ENCODE results near the gene CCND3. TPM values are rescaled to one million over a fixed set of nuclear protein-coding genes. Genes with fewer than 3 reads are reported as not detected.
A peak's percentile ranks its signal among the peaks of the same experiment; 100 is the strongest.

Gene CCND3
- total RNA-seq, 1 donor from 2014 or later, result 45.4 TPM

GRCh38 chr6:41922154-41922553 is 19.5 kb downstream of the CCND3 start:
- no peak for DNase-seq (ENCODE audit: low read depth)
- peak overlapping the region; percentile 87 for H3K4me3 ChIP-seq (ENCODE audit: low read depth, low read length)
- TF ChIP-seq, protein P1, sequence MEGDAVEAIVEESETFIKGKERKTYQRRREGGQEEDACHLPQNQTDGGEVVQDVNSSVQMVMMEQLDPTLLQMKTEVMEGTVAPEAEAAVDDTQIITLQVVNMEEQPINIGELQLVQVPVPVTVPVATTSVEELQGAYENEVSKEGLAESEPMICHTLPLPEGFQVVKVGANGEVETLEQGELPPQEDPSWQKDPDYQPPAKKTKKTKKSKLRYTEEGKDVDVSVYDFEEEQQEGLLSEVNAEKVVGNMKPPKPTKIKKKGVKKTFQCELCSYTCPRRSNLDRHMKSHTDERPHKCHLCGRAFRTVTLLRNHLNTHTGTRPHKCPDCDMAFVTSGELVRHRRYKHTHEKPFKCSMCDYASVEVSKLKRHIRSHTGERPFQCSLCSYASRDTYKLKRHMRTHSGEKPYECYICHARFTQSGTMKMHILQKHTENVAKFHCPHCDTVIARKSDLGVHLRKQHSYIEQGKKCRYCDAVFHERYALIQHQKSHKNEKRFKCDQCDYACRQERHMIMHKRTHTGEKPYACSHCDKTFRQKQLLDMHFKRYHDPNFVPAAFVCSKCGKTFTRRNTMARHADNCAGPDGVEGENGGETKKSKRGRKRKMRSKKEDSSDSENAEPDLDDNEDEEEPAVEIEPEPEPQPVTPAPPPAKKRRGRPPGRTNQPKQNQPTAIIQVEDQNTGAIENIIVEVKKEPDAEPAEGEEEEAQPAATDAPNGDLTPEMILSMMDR (conservative IDR thresholded peaks at IDR 0.05; ENCODE audit: low read depth, low read length), result no peak

- DNase-seq (ENCODE audit: low read depth), result no peak
- TF ChIP-seq, protein P1 (conservative IDR thresholded peaks at IDR 0.05; ENCODE audit: low read depth, low read length), result no peak
- H3K4me3 ChIP-seq (ENCODE audit: low read depth, low read length), result peak overlapping the region; percentile 87
Measured at GRCh38 chr6:41921712-41921998, 20.0 kb downstream of the CCND3 start.

DNA sequence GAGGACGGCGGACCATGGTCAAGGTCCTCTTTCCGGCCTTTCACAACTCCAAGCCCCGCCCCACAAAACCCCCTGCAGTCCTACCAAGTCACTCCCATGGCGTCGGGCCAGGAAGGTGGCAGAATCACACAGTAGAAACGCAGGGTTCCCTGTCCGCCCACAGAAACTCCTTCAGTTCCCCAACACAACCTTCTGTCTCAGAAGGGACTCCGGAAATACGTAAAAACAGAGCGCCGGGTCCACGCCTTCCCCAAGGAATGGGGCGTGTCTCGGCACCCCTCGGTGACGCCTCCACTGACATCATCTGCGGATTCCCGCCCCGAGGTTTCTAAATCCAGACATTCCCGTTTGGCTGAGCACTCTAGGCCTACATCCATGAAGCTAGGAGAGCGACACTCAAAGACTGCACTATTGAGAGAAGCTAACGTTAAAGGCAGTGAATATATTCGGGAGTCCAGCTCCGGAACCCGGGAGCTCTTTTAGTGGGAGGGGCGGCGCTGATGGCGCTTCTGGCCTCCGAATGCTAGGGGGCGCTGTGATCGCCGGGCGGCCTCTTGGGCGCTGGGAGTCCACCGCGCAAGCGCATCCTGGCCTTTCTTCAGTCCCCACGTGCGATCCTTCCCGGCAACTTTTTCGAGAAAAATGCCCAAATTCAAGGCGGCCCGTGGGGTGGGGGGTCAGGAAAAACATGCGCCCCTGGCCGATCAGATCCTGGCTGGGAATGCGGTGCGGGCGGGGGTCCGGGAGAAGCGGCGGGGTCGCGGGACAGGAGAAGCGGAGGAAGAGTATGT is 20.5 kb downstream of the CCND3 start, which contains the start of the genes BYSL and MED20:
Gene BYSL (plus strand): TSS at position 579 of the 791 bp plus-strand sequence. CDS start 64 bp downstream, at position 643.
Gene MED20 (minus strand): TSS at position 219 of the 791 bp plus-strand sequence. CDS start 121 bp downstream, at position 98.
- TF ChIP-seq, protein P1 (conservative IDR thresholded peaks at IDR 0.05; ENCODE audit: low read depth, low read length), result peak; percentile 88
- H3K4me3 ChIP-seq (ENCODE audit: low read depth, low read length), result peak within 1 kb of the TSS; percentile 87
- peak; percentile 79 for DNase-seq (ENCODE audit: low read depth)

GRCh38 chr6:41917528-41917927 is 24.1 kb downstream of the CCND3 start:
- TF ChIP-seq, protein P1 (conservative IDR thresholded peaks at IDR 0.05; ENCODE audit: low read depth, low read length), result no peak
- H3K4me3 ChIP-seq (ENCODE audit: low read depth, low read length), result no peak overlapping the region
- peak; percentile 93 for DNase-seq (ENCODE audit: low read depth)

- no peak overlapping the region for H3K4me3 ChIP-seq (ENCODE audit: low read depth, low read length)
- TF ChIP-seq, protein P1 (conservative IDR thresholded peaks at IDR 0.05; ENCODE audit: low read depth, low read length), result no peak
- DNase-seq (ENCODE audit: low read depth), result peak; percentile 85
Measured at GRCh38 chr6:41914869-41915530, 26.6 kb downstream of the CCND3 start.

DNA sequence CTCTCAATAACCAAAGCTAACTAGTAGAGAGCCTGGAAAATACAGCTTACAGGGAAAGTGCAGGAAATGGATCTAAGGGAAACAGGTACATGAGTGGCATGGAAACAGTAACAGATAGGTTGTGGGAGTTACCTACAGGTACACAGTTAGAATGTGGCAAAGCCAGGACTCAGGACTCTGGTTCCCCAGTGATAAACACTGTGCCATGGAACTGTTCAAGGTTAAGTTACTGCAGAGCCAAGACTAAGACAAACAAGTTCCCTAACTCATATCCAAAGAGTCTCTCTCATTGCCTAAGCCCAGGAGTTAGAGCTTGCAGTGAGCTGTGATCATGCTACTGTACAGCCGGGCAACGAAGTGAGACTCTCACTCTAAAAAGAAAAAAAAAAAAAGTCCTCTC is 27.3 kb downstream of the CCND3 start:
- H3K4me3 ChIP-seq (ENCODE audit: low read depth, low read length), result no peak overlapping the region
- TF ChIP-seq, protein P1 (conservative IDR thresholded peaks at IDR 0.05; ENCODE audit: low read depth, low read length), result no peak
- no peak for DNase-seq (ENCODE audit: low read depth)
